Measurements from ENCODE around the gene EIF3J.

EIF3J gene

DNA sequence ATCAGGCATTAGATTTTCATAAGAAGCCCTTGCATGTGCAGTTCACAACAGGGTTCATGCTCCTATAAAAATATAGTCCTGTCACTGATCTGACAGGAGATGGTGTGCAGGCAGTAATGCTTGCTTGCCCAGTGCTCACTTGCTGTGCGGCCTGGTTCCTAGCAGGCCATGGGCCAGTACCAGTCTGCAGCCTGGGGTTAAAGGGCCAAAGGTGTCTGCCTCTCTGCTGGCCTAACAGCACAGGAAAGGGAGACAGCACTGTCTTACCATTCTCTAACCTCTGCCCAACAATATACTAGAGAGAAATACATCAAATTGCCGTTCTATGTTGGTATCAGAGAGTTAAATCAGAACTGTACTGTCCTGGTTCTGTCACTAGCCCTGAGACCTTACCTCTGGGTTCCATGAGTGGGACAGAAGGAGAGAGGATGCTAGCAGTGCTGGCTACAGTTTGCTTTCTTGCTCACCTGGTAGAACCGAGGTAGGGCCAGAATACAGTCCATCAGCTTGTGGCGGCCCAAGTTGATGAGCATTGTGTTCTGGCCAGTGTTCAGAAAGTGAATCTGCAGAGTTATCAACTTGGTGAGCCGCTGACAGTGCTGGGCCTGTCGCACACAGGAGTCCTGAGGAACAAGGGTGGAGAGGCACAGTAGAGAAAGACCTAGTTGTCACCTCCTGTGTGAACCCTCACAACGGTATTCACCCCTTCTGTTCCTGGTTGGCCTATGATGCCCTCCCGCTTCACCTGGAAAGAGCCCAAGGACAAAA, 28.6 kb downstream of the EIF3J start:
- TF ChIP-seq, protein P1, sequence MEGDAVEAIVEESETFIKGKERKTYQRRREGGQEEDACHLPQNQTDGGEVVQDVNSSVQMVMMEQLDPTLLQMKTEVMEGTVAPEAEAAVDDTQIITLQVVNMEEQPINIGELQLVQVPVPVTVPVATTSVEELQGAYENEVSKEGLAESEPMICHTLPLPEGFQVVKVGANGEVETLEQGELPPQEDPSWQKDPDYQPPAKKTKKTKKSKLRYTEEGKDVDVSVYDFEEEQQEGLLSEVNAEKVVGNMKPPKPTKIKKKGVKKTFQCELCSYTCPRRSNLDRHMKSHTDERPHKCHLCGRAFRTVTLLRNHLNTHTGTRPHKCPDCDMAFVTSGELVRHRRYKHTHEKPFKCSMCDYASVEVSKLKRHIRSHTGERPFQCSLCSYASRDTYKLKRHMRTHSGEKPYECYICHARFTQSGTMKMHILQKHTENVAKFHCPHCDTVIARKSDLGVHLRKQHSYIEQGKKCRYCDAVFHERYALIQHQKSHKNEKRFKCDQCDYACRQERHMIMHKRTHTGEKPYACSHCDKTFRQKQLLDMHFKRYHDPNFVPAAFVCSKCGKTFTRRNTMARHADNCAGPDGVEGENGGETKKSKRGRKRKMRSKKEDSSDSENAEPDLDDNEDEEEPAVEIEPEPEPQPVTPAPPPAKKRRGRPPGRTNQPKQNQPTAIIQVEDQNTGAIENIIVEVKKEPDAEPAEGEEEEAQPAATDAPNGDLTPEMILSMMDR (IDR thresholded peaks at IDR 0.05; ENCODE audit: extremely low read depth, missing control alignments), result no peak
- DNase-seq (ENCODE audit: low spot score), result no peak

DNA sequence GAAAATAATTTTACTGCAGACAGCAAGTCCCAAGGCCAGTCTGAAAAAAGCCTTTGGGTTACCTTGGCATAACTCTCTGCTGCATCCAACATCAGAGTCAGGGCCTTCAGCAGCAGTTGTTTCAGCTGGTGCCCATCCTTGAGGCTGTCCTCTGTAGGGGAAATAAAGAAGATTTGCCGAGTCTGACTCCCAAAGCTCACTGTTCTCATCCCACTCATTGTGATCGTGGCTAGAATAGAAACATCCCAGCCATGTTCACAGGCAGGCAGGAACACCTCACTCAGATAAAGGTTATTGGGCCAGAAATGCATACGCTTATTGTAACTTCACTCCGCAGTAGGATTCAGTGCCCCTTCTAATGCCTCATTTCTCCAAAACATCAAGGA, 29.2 kb downstream of the EIF3J start:
- TF ChIP-seq, protein P1 (IDR thresholded peaks at IDR 0.05; ENCODE audit: extremely low read depth, missing control alignments), result no peak
- no peak for DNase-seq (ENCODE audit: low spot score)

DNA sequence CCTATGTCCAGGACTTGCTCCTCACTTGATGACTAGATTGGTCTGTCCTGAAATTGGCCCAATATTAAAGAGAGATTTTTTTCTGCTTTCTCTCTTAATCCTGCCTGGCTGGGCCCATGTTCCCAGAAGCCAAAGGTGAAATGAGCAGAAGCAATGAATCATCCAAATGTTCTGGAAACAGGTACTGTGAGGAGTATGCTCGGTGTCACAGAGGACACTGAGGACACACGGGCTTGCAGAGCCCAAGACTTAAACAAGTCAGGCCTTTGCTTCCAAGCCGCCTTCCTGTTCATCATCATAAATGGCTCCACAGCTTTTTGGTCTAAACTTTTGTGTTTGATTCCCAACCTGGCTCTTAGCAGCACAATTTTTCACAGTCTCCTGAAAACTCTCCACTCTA, 31.4 kb downstream of the EIF3J start:
- no peak for DNase-seq (ENCODE audit: low spot score)
- TF ChIP-seq, protein P1 (IDR thresholded peaks at IDR 0.05; ENCODE audit: extremely low read depth, missing control alignments), result no peak

DNA sequence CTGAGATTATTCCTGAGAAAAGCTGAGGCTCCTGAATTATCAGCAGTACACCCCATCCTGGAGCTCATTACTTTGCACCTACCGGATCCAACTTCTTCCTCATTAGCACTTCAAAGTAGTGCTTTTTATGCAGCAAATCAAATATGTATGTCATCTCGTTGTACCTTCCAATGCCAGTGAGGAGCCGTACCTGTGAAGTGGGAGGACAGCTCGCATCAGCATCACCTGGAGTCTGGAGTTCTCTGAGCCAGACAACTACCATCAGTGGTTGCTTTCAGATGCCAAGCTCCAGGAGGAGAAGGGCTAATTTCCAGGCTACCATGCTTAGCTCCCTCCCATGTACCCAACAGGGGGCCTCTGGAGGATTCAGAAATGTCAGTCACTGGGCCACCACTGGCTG, 32.4 kb downstream of the EIF3J start:
- TF ChIP-seq, protein P1 (IDR thresholded peaks at IDR 0.05; ENCODE audit: extremely low read depth, missing control alignments), result no peak
- no peak for DNase-seq (ENCODE audit: low spot score)

DNA sequence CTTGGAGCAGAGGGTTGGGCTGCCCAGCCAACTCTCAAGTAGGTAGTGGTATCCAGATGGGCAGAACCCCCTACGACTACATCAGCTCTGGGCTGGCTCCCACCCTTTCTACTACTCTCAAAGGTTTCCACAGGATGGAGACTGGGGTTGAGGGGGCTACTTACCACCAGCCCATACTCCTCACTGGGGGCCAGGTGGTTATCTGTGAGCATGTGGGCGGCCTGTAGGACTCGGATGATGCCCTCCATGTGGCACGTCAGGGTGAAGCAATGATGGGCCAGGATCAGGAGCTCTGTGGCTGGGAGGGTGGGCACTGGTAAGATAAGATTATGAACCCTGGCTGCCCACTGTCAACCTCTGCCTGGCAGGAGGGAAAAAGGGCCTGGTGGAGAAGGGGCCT, 33.4 kb downstream of the EIF3J start:
- TF ChIP-seq, protein P1 (IDR thresholded peaks at IDR 0.05; ENCODE audit: extremely low read depth, missing control alignments), result no peak
- no peak for DNase-seq (ENCODE audit: low spot score)

DNA sequence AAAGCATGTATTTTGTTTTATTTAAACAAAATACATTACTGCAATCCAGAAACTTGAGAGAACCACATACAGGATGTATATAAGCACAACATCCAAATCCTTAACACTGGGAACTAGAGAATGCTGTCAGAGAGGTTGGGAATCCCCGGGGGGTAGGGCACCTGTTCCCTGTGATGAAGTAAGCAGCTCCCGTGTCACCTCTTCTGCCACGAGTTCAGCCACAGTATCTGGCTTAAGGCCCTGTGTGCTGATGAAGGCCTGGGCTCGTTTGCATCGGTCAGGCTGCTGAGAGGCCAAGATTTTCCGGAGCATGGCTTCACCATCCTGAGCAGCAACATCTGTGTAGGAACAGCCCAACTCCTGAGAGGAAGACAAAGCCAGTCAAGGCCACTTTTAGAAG, 36.4 kb downstream of the EIF3J start:
- TF ChIP-seq, protein P1 (IDR thresholded peaks at IDR 0.05; ENCODE audit: extremely low read depth, missing control alignments), result no peak
- no peak for DNase-seq (ENCODE audit: low spot score)

DNA sequence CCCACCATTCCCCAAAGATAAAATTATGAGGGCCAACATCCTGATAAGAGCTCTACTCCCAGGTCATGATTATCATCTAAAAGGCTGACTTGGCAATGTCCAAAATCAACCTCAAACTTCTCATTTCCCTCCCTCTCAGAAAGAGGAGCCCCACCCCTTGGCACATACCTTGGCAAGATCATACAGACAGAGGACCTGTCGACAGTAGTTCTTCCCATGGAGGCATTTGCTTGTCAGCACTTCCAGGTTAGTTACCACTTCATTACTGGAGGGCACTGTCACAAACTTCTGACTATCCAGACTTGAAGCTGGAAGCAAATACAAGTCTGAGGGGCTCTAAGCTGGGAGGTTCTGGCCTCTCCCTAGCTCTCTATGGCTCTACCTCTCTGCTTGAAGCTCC, 37.8 kb downstream of the EIF3J start:
- TF ChIP-seq, protein P1 (IDR thresholded peaks at IDR 0.05; ENCODE audit: extremely low read depth, missing control alignments), result no peak
- DNase-seq (ENCODE audit: low spot score), result no peak

Data from GM20000 (cell line).